Cardiac septum (tissue), 1 donor: ENCODE results near the gene NABP1. TPM values are rescaled to one million over a fixed set of nuclear protein-coding genes. Genes with fewer than 3 reads are reported as not detected.

Experiments used
- DNase-seq: peaks from one replicate; pipeline ENCODE4 v3.0.0-alpha.2; 2020; ENCODE audit warnings: low spot score
- intact Hi-C: fragments of 100-400 bp; cut with DNase I; formaldehyde crosslinking; loops from one replicate; pipeline ENCODE4 v1.14.0; 2022
- total RNA-seq: library from RNA; stranded (reverse); fragmentation: NEBNext Ultra II Directional; extraction: Animal tissue kit (Norgen Biotek cat#: 25700); gene quantifications from one replicate; pipeline ENCODE4 v1.2.1, GENCODE V29; 2021
- donor health status: DM: no; HTN: no; CAD: no.

The NABP1 gene
- total RNA-seq, 1 donor from 2014 or later = 6.6 TPM

GRCh38 chr2:191699341-191699945 is 21.5 kb downstream of the NABP1 start:
- DNase-seq = no peak
- intact Hi-C loops = no loop called here

- intact Hi-C loops = no loop called here
These were observed 23.1 kb downstream of the NABP1 start for GRCh38 chr2:191701029-191701428.

GRCh38 chr2:191701696-191702095 is 23.8 kb downstream of the NABP1 start:
- no peak for DNase-seq
- intact Hi-C loops = no loop called here

More at GRCh38 chr2:191701029-191701428, 23.1 kb downstream of the NABP1 start:
- no peak for DNase-seq

GRCh38 chr2:191703079-191703725 is 25.3 kb downstream of the NABP1 start:
- intact Hi-C loops = no loop called here
- no peak for DNase-seq

- no peak for DNase-seq
- intact Hi-C loops = no loop called here
These were observed 27.1 kb downstream of the NABP1 start for GRCh38 chr2:191705084-191705483.

GRCh38 chr2:191705701-191706100 is 27.8 kb downstream of the NABP1 start:
- intact Hi-C loops = no loop called here
- DNase-seq = no peak

GRCh38 chr2:191706791-191707190 is 28.9 kb downstream of the NABP1 start:
- DNase-seq = no peak
- intact Hi-C loops = no loop called here

- intact Hi-C loops = no loop called here
- no peak for DNase-seq
These were observed 29.6 kb downstream of the NABP1 start for GRCh38 chr2:191707542-191707941.

GRCh38 chr2:191710411-191710900 is 32.5 kb downstream of the NABP1 start:
- intact Hi-C loops = no loop called here
- DNase-seq = no peak

- intact Hi-C loops = no loop called here
- no peak for DNase-seq
These were observed 33.7 kb downstream of the NABP1 start for GRCh38 chr2:191711621-191712020.

GRCh38 chr2:191713837-191714236 is 35.9 kb downstream of the NABP1 start:
- DNase-seq = no peak
- intact Hi-C loops = no loop called here

GRCh38 chr2:191714925-191715324 is 37.0 kb downstream of the NABP1 start:
- intact Hi-C loops = no loop called here
- no peak for DNase-seq

GRCh38 chr2:191715471-191715870 is 37.5 kb downstream of the NABP1 start:
- intact Hi-C loops = no loop called here

GRCh38 chr2:191719261-191719660 is 41.3 kb downstream of the NABP1 start:
- intact Hi-C loops = no loop called here
- DNase-seq = no peak

More at GRCh38 chr2:191715471-191715870, 37.5 kb downstream of the NABP1 start:
- DNase-seq = no peak

- DNase-seq = no peak
- intact Hi-C loops = no loop called here
These were observed 42.0 kb downstream of the NABP1 start for GRCh38 chr2:191719938-191720337.

- DNase-seq = no peak
- intact Hi-C loops = no loop called here
These were observed 43.4 kb downstream of the NABP1 start for GRCh38 chr2:191721331-191721730.

GRCh38 chr2:191724015-191724414 is 46.1 kb downstream of the NABP1 start:
- intact Hi-C loops = no loop called here
- DNase-seq = no peak

GRCh38 chr2:191728750-191729624 is 51.1 kb downstream of the NABP1 start:
- DNase-seq = no peak
- intact Hi-C loops = no loop called here

- intact Hi-C loops = no loop called here
- DNase-seq = no peak
These were observed 52.3 kb downstream of the NABP1 start for GRCh38 chr2:191730263-191730662.
